Osteoblast (primary cell): ENCODE data around the gene F13B. TPM values are rescaled to one million over a fixed set of nuclear protein-coding genes. Genes with fewer than 3 reads are reported as not detected.
"Not testable (repeated sequence)": the region's sequence is repeated elsewhere in the genome, so short reads cannot be mapped to it uniquely, and the experiment has no call there.

Experiments
- DNase-seq: peaks from one replicate; pipeline ENCODE4 v3.0.0; 2011; ENCODE audit warnings: low spot score, mixed read lengths; ENCODE audit not compliant: insufficient read length; ENCODE audit errors: missing footprints
- H2AFZ ChIP-seq: 2 replicates; pipeline ENCODE4 v1.6.0; 2011; ENCODE audit warnings: mild to moderate bottlenecking, low read length
- H3K27ac ChIP-seq: 2 replicates; pipeline ENCODE4 v1.5.1; 2011; ENCODE audit warnings: mild to moderate bottlenecking, low read depth, low read length, moderate library complexity
- H3K27me3 ChIP-seq: 2 replicates; pipeline ENCODE4 v1.6.0; 2012; ENCODE audit warnings: mild to moderate bottlenecking, control low read depth, inconsistent platforms, low read length, moderate library complexity; ENCODE audit not compliant: insufficient read depth
- H3K36me3 ChIP-seq: 2 replicates; pipeline ENCODE4 v1.5.1; 2011; ENCODE audit warnings: mild to moderate bottlenecking, low read length, control low read depth, moderate library complexity; ENCODE audit not compliant: insufficient read depth
- H3K4me1 ChIP-seq: 2 replicates; pipeline ENCODE4 v1.5.1; 2011; ENCODE audit warnings: mild to moderate bottlenecking, low read length, control low read depth, moderate library complexity; ENCODE audit not compliant: insufficient read depth
- H3K4me2 ChIP-seq: 2 replicates; pipeline ENCODE4 v1.6.0; 2011; ENCODE audit warnings: mild to moderate bottlenecking, low read length; ENCODE audit not compliant: insufficient read depth
- H3K4me3 ChIP-seq: fragments of 200-600 bp; sonication (generic); 3 replicates; pipeline ENCODE4 v1.5.1; 2012; ENCODE audit warnings: mild to moderate bottlenecking, low read length, inconsistent platforms; ENCODE audit not compliant: insufficient read depth
- H3K79me2 ChIP-seq: 2 replicates; pipeline ENCODE4 v1.6.0; 2012; ENCODE audit warnings: mild to moderate bottlenecking, low read length, control low read depth, inconsistent platforms; ENCODE audit not compliant: insufficient read depth
- H3K9me3 ChIP-seq: 2 replicates; pipeline ENCODE4 v1.5.1; 2011; ENCODE audit warnings: low read depth, low read length, control low read depth
- H4K20me1 ChIP-seq: 2 replicates; pipeline ENCODE4 v1.6.0; 2012; ENCODE audit warnings: mild to moderate bottlenecking, low read length, control low read depth; ENCODE audit not compliant: insufficient read depth
- CTCF ChIP-seq: IDR thresholded peaks from 2 replicates; pipeline ENCODE4 v1.5.1; 2011; ENCODE audit warnings: mild to moderate bottlenecking, low read depth, low read length, moderate library complexity; ENCODE audit errors: extremely low read depth
- total RNA-seq: library from RNA; depleted of rRNA; stranded (reverse); fragments of >200 nt; gene quantifications from 2 replicates; pipeline ENCODE4 v1.2.3, GENCODE V29; 2012

F13B gene
- total RNA-seq, 1 donor, result under 0.01 TPM

- H3K4me2 ChIP-seq, result no peak overlapping the region
- TF ChIP-seq CTCF, result no peak
- no peak for DNase-seq
These were observed 30.2 kb downstream of the F13B start for GRCh38 chr1:197036861-197037260.

GRCh38 chr1:197034631-197035339, 32.3 kb downstream of the F13B start:
- peaks cover 12% of the 10 kb centered on the region for H3K4me1 ChIP-seq
- not testable (repeated sequence) for H3K4me3 ChIP-seq

More at GRCh38 chr1:197036861-197037260, 30.2 kb downstream of the F13B start:
- no peaks in the 10 kb centered on the region for H3K36me3 ChIP-seq
- no peaks in the 10 kb centered on the region for H4K20me1 ChIP-seq
- H3K4me3 ChIP-seq, result no peak overlapping the region
- H3K27ac ChIP-seq, result no peak overlapping the region
- no peaks in the 10 kb centered on the region for H3K9me3 ChIP-seq
- no peaks in the 10 kb centered on the region for H3K79me2 ChIP-seq
- no peaks in the 10 kb centered on the region for H3K27me3 ChIP-seq
- peaks cover 12% of the 10 kb centered on the region for H3K4me1 ChIP-seq
- no peak overlapping the region for H2AFZ ChIP-seq

GRCh38 chr1:197029749-197030148, 37.3 kb downstream of the F13B start:
- Histone ChIP-seq H3K4me2 (peak overlapping the region; percentile 9), H3K4me3 (no peak overlapping the region), H3K27me3 (no peaks in the 10 kb centered on the region), H3K9me3 (no peaks in the 10 kb centered on the region), H3K4me1 (peaks cover 5% of the 10 kb centered on the region), H3K79me2 (no peaks in the 10 kb centered on the region), H2AFZ (peak overlapping the region; percentile 51), H3K36me3 (no peaks in the 10 kb centered on the region), H4K20me1 (no peaks in the 10 kb centered on the region), H3K27ac (no peak overlapping the region)
- no peak for TF ChIP-seq CTCF
- peak; percentile 10 for DNase-seq

More at GRCh38 chr1:197034631-197035339, 32.3 kb downstream of the F13B start:
- H3K27me3 ChIP-seq, H3K9me3 ChIP-seq, H3K79me2 ChIP-seq, H4K20me1 ChIP-seq, H3K36me3 ChIP-seq, DNase-seq: not testable (repeated sequence)
- Histone ChIP-seq H2AFZ (peak overlapping the region; percentile 60), H3K4me2 (peak overlapping the region; percentile 11), H3K27ac (peak overlapping the region; percentile 47)

- no peak for DNase-seq
- Histone ChIP-seq H2AFZ (no peak overlapping the region), H4K20me1 (no peaks in the 10 kb centered on the region), H3K79me2 (no peaks in the 10 kb centered on the region), H3K4me2 (no peak overlapping the region), H3K36me3 (no peaks in the 10 kb centered on the region), H3K4me1 (no peaks in the 10 kb centered on the region), H3K27ac (no peak overlapping the region), H3K27me3 (no peaks in the 10 kb centered on the region), H3K9me3 (no peaks in the 10 kb centered on the region), H3K4me3 (no peak overlapping the region)
- TF ChIP-seq CTCF, result no peak
These were observed 39.7 kb downstream of the F13B start for GRCh38 chr1:197027359-197027758.
